ENCODE results near the gene IRGQ.
A peak's percentile ranks its signal among the peaks of the same experiment; 100 is the strongest.
"Not testable (repeated sequence)": the region's sequence is repeated elsewhere in the genome, so short reads cannot be mapped to it uniquely, and the experiment has no call there.

IRGQ gene

GRCh38 chr19:43599635-43600295 is 3.8 kb upstream of the IRGQ start:
- no peak for DNase-seq

- DNase-seq: no peak
Measured at GRCh38 chr19:43598445-43599240, 2.7 kb upstream of the IRGQ start.

GRCh38 chr19:43597876-43598275 is 1.9 kb upstream of the IRGQ start:
- no peak for DNase-seq

- no peak for DNase-seq
Measured at GRCh38 chr19:43596842-43597461, 1.0 kb upstream of the IRGQ start.

DNA sequence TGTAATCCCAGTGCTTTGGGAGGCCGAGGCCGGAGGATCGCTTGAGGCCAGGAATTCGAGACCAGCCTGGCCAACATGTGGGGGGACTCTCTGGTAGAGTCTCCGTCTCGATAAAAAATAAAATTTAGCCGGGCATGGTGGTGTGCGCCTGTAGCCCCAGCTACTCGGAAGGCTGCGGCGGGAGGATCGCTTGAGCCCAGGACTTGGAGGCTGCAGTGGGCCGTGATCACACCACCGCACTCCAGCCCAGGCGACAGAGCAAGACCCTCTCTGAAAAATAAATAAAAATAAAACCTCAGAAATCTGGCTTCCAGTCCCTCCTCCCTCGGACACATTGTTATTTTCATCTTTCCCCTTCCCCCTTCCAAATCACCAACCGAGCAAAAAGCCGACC is 332 bp downstream of the IRGQ start:
- DNase-seq: no peak

GRCh38 chr19:43594710-43595604 is 977 bp downstream of the IRGQ start:
- peak in 22 of 51 donors; percentile 7 to 61 (median 24) for DNase-seq

GRCh38 chr19:43594081-43594697 is 1.7 kb downstream of the IRGQ start:
- DNase-seq: no peak

DNA sequence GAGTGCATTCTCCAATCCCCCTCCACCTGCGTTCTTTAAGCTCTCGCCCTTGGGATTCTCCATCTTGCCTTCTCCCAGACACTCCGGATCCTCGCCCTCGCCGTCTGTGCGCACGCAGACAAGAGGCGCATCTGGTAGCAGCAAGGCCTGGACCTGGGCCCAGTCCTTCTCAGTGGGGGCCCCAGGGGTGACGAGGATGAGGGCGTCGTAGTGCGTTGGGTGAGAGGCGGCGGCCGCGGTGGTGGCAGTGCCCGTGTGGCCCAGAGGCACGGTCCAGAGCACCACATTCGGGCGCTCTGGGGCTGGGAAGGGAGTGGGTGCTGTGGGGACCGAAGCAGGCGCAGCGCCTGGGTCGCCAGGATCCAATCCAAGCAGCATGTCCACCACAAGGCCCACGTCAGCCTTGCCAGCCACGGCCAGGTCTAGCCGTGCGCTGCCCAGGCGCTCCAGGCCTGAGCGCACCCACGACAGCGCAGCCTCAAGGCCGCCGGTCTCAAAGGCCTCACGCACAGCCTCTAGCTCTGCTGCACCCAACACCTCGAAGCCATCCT is 3.1 kb downstream of the IRGQ start:
- no peak for DNase-seq

- DNase-seq: no peak
Measured at GRCh38 chr19:43591904-43592772, 3.8 kb downstream of the IRGQ start.

DNA sequence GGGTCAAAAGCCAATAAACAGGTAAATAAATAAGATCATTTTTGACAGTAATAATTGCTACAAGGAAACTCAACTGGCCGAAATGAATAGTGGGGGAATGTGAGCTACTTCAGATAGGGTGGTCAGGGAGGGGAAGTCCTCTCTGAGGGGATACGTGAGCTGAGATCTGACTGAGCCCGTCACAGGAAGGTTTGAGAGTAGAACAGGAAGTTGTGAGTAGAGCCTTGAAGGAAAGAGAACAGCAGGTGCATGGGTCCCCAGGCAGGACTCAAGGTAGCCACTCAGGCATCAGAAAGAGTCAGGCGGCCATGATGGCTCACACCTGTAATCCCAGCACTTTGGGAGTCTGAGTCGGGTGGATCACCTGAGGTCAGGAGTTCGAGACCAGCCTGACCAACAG is 6.3 kb downstream of the IRGQ start:
- no peak for DNase-seq

- DNase-seq: no peak
Measured at GRCh38 chr19:43589277-43589676, 6.7 kb downstream of the IRGQ start.

DNA sequence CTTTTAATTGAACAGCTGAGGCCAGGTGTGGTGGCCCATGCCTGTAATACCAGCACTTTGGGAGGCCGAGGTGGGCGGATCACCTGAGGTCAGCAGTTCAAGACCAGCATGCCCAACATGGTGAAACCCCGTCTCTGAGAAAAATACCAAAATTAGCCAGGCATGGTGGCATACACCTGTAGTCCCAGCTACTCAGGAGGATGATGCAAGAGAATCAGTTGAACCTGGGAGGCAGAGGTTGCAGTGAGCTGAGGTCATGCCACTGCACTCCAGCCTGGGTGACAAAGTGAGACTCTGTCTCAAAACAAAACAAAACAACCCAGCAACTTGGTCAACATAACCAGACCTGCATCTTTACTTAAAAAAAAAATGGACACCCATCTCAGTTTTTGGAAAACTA is 8.9 kb downstream of the IRGQ start:
- DNase-seq: not testable (repeated sequence)

GRCh38 chr19:43586346-43586745 is 9.6 kb downstream of the IRGQ start:
- no peak for DNase-seq

DNA sequence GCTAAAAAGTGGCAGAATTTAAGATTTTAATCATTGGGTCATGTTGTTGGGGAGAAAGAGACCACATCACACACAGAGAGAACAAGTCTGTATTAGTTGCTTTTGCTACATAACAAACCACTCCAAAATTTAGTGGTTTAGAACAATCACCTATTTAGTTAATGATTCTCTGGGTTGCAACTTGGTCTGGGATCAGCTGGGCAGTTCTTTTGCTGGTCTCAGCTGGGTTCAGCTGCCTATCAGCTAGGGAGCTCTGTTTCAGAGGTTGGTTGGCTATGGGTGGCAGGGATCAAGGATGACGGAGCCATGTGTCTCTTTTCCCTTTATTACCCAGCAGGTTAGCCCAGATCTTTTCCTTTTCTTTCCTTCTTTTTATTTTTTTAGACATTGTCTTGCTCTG is 11.4 kb downstream of the IRGQ start:
- DNase-seq: no peak

- no peak for DNase-seq
Measured at GRCh38 chr19:43582495-43582894, 13.4 kb downstream of the IRGQ start.

DNA sequence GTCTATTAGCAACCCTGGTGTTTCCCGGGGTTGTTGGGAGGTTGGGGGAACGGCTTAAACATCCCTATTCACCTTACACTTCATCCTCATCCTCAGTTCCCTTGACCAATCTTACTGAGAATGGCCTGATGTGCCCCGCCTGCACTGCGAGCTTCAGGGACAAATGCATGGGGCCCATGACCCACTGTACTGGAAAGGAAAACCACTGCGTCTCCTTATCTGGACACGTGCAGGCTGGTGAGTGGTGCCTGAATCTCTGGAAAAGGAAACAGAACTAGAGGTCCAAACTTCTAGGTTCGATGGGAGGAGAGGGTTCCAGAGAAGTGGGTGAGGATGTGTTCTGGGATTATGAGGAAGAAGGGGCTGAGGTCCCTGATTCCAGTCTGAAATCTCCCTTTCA is 14.5 kb downstream of the IRGQ start:
- no peak for DNase-seq

DNA sequence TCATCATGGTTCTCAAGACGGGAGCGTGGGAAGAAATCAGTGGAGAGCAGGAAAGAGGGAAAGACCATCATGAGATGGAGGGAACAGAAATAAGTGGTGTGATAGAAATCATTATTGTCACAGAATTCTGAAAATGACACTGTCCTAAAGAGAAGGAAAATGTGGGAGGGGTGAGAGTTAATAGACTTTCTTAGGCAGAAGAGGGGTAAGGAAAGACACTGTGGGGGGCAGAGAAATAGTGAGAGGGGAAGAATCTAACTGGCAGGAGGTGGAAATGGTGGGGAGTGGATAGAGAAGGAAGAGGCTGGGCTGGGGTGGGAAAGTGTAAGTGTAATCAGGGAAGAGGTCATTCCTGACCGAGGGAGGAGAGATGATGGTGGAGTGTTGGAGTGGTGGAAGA is 17.1 kb downstream of the IRGQ start:
- no peak for DNase-seq

- DNase-seq: peak in 4 of 51 donors; percentile 31 to 56 (median 38)
Measured at GRCh38 chr19:43575955-43576878, 19.7 kb downstream of the IRGQ start.
